ENCODE measurements around the gene PTAFR.

DNA sequence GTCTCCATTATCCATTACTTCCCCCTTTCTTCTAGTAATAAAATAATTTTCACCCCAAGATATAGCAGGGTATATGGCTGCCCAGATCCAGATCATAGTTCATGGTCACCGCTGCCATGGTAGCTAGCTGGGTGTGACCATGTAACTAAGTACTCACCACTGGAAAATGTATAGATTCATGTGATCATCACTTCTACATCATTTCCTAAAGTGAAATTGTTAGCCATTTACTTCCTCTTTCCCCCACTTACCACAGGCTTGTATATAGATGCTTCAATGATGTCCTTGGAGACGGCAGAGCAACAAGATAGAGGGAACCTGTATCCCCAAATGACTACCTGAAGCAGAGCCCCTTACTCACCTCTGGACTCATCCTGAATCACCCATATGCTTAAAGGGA is 65.3 kb downstream of the PTAFR start:
- TF ChIP-seq EP300 (IDR thresholded peaks at IDR 0.05; ENCODE audit: low read depth) (no peak), CTCF (IDR thresholded peaks at IDR 0.05) (no peak), POLR2A (IDR thresholded peaks at IDR 0.05) (no peak), POLR2AphosphoS5 (IDR thresholded peaks at IDR 0.05) (no peak)
